Omental fat pad (tissue), 4 donors: Measurements from ENCODE around the gene ENPP3. TPM values are rescaled to one million over a fixed set of nuclear protein-coding genes. Genes with fewer than 3 reads are reported as not detected.

Source experiments
- ATAC-seq: fragments of 150-250 bp; one replicate; pipeline ENCODE4 v1.9.1; 2016; ENCODE audit warnings: mild to moderate bottlenecking, moderate library complexity; ENCODE audit not compliant: low FRiP score
- DNase-seq: peaks from one replicate; pipeline ENCODE4 v3.0.0-alpha.2; 2019; ENCODE audit warnings: low spot score
- total RNA-seq, 4 donors: library from RNA; depleted of rRNA; stranded (reverse); fragments of >200 nt; gene quantifications; one replicate each; pipeline ENCODE4 v1.1.0, GENCODE V29; 2016
- TF ChIP-seq, protein P1 (sequence below), 3 donors: fragments of 450-650 bp; IDR thresholded peaks; one replicate each; pipeline ENCODE4 v1.5.1; 2016 to 2017; ENCODE audit warnings: antibody characterized with exemption in 3 of 3, mild to moderate bottlenecking in 3 of 3, moderate library complexity in 2 of 3

The ENPP3 gene
- total RNA-seq, 4 donors from 2014 or later: 0.36 to 0.94 (median 0.61) TPM

DNA sequence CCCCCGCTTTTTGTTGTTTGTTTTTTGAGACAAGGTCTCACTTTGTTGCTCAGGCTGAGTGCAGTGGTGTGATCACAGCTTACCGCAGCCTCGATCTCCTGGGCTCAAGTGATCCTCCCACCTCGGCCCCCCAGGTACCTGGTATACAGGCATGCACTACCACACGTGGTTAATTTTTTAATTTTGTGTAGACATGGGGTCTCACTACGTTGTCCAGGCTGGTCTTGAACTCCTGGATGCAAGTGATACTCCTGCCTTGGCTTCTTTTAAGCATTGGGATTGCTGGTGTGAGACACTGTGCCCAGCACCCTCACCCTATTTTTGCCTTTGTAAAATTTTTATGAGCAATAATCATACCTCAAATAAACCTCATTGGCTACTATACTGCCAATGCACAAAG, 5.5 kb downstream of the ENPP3 start:
- no peak for ATAC-seq
- DNase-seq: no peak
- TF ChIP-seq, protein P1, sequence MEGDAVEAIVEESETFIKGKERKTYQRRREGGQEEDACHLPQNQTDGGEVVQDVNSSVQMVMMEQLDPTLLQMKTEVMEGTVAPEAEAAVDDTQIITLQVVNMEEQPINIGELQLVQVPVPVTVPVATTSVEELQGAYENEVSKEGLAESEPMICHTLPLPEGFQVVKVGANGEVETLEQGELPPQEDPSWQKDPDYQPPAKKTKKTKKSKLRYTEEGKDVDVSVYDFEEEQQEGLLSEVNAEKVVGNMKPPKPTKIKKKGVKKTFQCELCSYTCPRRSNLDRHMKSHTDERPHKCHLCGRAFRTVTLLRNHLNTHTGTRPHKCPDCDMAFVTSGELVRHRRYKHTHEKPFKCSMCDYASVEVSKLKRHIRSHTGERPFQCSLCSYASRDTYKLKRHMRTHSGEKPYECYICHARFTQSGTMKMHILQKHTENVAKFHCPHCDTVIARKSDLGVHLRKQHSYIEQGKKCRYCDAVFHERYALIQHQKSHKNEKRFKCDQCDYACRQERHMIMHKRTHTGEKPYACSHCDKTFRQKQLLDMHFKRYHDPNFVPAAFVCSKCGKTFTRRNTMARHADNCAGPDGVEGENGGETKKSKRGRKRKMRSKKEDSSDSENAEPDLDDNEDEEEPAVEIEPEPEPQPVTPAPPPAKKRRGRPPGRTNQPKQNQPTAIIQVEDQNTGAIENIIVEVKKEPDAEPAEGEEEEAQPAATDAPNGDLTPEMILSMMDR (IDR thresholded peaks at IDR 0.05): no peak

DNA sequence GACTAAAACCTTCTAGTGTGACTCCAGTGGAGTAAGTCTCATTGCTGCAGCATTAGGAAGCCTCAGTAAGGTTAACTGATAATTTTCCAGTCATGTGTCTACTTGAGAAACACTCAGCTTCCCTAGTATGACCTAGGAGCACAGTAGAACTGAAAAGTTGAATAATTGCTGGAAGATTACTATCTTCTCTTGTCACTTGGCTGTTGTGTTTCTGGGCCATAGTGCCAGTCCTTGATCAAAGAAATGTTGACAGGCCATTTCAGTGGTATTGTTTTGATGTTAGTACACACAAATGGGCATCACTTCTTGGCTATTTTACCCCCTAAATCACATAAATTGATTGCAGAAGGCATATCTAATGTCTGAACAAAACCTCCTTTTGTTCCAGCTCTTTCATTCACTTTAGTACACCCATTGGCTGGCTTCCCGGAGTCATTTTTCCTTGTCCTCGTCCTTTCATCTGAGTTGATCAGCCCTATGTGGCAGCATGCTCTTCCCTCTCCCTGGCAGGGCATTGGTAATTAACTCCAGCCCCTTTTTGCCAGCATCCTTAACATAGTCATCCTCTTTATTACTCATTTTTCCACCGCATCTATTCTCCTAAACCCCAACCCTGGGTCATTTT, 6.0 kb downstream of the ENPP3 start:
- ATAC-seq: no peak
- DNase-seq: no peak

DNA sequence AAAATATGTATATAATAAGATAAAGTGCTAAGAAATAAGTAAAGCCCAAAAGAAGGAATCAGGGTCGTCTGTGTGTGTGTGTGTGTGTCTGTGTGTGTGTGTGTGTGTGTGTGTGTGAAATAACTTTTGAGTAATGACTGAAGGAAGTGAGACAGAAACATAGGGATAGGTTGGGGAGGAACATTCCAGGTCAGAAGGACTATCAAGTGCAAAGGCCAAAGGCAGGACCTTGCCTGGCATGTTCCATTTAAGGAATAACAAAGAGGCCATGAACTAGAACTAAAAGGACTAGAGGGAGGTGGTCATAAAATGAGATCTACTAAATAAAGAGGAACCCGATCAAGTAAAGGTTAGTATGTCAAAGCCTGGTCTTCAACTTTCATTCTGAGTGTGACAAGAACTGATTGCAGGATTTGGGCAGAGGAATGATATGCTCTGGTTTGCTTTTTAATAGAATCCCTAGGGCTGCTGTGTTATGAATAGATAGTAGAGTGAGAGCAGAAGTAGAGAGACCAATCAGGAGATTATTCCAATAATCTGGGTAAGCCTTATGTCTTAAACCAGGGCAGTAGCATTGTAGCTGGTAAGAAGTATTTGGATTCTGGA, 6.9 kb downstream of the ENPP3 start:
- ATAC-seq (no peak), DNase-seq (no peak)
- TF ChIP-seq, protein P1 (IDR thresholded peaks at IDR 0.05): no peak

More for the DNA sequence above, 6.0 kb downstream of the ENPP3 start:
- TF ChIP-seq, protein P1 (IDR thresholded peaks at IDR 0.05): no peak

DNA sequence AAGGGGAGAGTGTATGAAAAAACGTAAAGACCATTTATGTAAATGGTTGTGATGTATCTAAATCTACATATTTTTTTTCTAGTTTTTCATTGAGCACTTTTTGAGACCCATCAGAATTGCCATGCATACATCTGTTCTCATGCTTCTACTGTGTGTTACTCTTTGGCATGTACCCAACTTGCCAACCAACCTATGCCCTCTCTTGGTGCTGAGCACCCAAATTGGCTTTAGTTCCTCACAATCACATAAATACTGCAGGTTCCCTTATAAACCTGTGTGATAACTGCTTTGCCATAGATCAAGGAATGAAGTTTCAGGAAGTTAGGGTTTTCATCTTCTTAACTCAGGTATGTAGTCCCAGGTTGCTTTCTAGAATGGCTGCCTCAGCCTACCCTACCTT, 7.8 kb downstream of the ENPP3 start:
- DNase-seq: no peak
- TF ChIP-seq, protein P1 (IDR thresholded peaks at IDR 0.05): no peak
- no peak for ATAC-seq

DNA sequence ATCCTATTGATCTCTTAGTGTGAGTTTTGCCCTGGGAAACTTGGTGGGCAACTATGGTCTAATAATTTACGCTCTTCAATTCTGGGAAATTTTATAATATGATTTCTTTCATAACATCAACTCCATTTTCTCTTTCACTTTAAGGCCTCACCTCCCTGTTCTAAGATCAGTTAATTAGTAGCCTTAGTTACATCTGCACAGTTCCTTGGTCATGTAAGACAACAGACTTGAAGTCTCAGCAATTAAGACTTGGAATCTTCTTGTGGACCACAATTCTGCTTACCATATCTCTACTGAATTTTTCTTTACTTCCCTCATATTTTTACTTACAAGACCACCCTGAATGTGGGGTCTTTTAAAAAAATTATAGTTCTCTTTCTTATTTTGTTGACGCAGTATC, 8.7 kb downstream of the ENPP3 start:
- no peak for DNase-seq
- TF ChIP-seq, protein P1 (IDR thresholded peaks at IDR 0.05): no peak
- no peak for ATAC-seq

DNA sequence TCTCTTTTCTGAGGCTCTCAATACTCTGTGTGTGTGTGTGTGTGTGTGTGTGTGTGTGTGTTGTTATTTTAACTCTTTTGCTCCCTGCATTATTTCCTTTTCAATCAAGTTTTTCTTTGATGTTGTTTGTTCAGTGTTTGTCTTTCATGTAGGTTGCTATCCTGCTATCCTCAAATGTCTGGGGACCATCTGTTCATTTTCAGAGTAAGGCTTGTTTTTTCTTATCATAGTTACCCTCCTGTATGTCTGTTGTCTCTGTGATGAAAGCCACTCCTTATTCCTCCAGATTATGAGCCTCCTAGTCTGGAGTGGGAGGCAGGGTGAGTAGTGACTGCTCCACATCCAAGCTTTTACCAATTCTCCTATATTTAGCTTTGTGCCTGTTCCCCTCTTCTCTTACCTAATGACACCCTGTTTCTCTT, 9.2 kb downstream of the ENPP3 start:
- ATAC-seq (no peak), DNase-seq (no peak)
- TF ChIP-seq, protein P1 (IDR thresholded peaks at IDR 0.05): no peak

DNA sequence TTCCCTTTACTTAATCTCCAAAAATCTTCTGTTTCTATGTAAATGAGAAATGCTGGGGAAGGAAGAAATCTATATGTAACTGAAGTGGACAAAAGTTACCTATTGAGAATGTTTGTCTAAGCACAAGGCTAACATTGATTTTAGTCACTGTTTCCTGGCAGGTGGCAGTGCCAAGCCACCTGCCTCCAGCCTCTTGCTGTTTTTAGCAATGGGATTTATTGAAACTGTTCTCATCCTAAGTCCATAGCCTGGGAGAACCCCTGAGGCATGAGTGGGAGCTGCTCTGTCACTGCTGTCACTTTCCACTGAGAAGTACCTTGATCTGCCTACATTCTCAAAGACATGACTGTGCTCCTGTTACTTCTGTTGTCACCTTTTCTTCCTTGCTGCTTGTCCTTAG, 14.7 kb downstream of the ENPP3 start:
- ATAC-seq (no peak), DNase-seq (no peak)
- TF ChIP-seq, protein P1 (IDR thresholded peaks at IDR 0.05): no peak
